Stimulated activated CD4-positive, alpha-beta T cell treated with anti-CD3 and anti-CD28 coated beads, Interleukin-1b, Interleukin-23, amount 100 ng/mL, for 24 hours (primary cell): ENCODE measurements around the gene OR2AT4.
"Not testable (repeated sequence)": the region's sequence is repeated elsewhere in the genome, so short reads cannot be mapped to it uniquely, and the experiment has no call there.

Experiments used
- DNase-seq, 4 experiments: peaks; one replicate each; pipeline ENCODE4 v3.0.0-alpha.2; 2020; ENCODE audit warnings: low read depth in 4 of 4, low spot score in 1 of 4

The OR2AT4 gene

GRCh38 chr11:75096456-75097172 is at the start of gene OR2AT4:
TSS of gene OR2AT4 (minus strand) at chr11:75096876.
- DNase-seq: no peak

- DNase-seq: no peak
These were observed 49.4 kb upstream of the OR2AT4 start for GRCh38 chr11:75145972-75146519.

GRCh38 chr11:75145196-75145971 is 48.7 kb upstream of the OR2AT4 start:
- no peak for DNase-seq

GRCh38 chr11:75144716-75145014 is 48.0 kb upstream of the OR2AT4 start:
- DNase-seq: no peak

- no peak for DNase-seq
These were observed 46.7 kb upstream of the OR2AT4 start for GRCh38 chr11:75143420-75143731.

- DNase-seq: peak; percentile 30 to 74 (median 48)
These were observed 46.2 kb upstream of the OR2AT4 start for GRCh38 chr11:75142714-75143419.

GRCh38 chr11:75141166-75141565 is 44.5 kb upstream of the OR2AT4 start:
- no peak for DNase-seq

- DNase-seq: peak; percentile 56 to 71 (median 60)
These were observed 43.8 kb upstream of the OR2AT4 start for GRCh38 chr11:75140269-75141138.

- DNase-seq: no peak
These were observed 39.0 kb upstream of the OR2AT4 start for GRCh38 chr11:75135651-75136050.

- DNase-seq: no peak
These were observed 38.5 kb upstream of the OR2AT4 start for GRCh38 chr11:75135021-75135650.

GRCh38 chr11:75133976-75134375 is 37.3 kb upstream of the OR2AT4 start:
- DNase-seq: no peak

- no peak for DNase-seq
These were observed 35.4 kb upstream of the OR2AT4 start for GRCh38 chr11:75132080-75132479.

GRCh38 chr11:75126564-75126963 is 29.9 kb upstream of the OR2AT4 start:
- no peak for DNase-seq

- DNase-seq: no peak
These were observed 21.9 kb upstream of the OR2AT4 start for GRCh38 chr11:75118577-75118976.

GRCh38 chr11:75114465-75114864 is 17.8 kb upstream of the OR2AT4 start:
- no peak for DNase-seq

GRCh38 chr11:75113030-75113429 is 16.4 kb upstream of the OR2AT4 start:
- DNase-seq: no peak

- no peak for DNase-seq
These were observed 15.5 kb upstream of the OR2AT4 start for GRCh38 chr11:75112200-75112599.

GRCh38 chr11:75107187-75107586 is 10.5 kb upstream of the OR2AT4 start:
- no peak for DNase-seq

- DNase-seq: not testable (repeated sequence)
These were observed 9.4 kb upstream of the OR2AT4 start for GRCh38 chr11:75105967-75106681.

- no peak for DNase-seq
These were observed 8.8 kb upstream of the OR2AT4 start for GRCh38 chr11:75105462-75105925.
